Nephron progenitor cell (in vitro differentiated cells): Measurements from ENCODE around the gene PDE4B.

Experiments
- DNase-seq: peaks from one replicate; pipeline ENCODE4 v3.0.0; 2021
- H3K27ac Mint-ChIP-seq: 2 replicates; pipeline ENCODE4 v1.8.0; 2021; ENCODE audit warnings: mild to moderate bottlenecking, moderate library complexity, mixed read lengths
- H3K27me3 Mint-ChIP-seq: 2 replicates; pipeline ENCODE4 v1.8.0; 2021; ENCODE audit warnings: mild to moderate bottlenecking, low read depth, mixed read lengths; ENCODE audit not compliant: poor library complexity
- H3K36me3 Mint-ChIP-seq: 2 replicates; pipeline ENCODE4 v1.8.0; 2021; ENCODE audit warnings: low read depth, mixed read lengths
- H3K4me1 Mint-ChIP-seq: 2 replicates; pipeline ENCODE4 v1.8.0; 2021; ENCODE audit warnings: mixed read lengths
- H3K4me3 Mint-ChIP-seq: 2 replicates; pipeline ENCODE4 v1.8.0; 2021; ENCODE audit warnings: mild to moderate bottlenecking, moderate library complexity, mixed read lengths
- H3K9me3 Mint-ChIP-seq: 2 replicates; pipeline ENCODE4 v1.8.0; 2021; ENCODE audit warnings: mild to moderate bottlenecking, moderate library complexity, mixed read lengths
- CTCF ChIP-seq: fragments of 200-600 bp; sonication (generic); IDR thresholded peaks from 2 replicates; pipeline ENCODE4 v1.5.0; 2021; ENCODE audit warnings: antibody characterized with exemption

PDE4B gene

DNA sequence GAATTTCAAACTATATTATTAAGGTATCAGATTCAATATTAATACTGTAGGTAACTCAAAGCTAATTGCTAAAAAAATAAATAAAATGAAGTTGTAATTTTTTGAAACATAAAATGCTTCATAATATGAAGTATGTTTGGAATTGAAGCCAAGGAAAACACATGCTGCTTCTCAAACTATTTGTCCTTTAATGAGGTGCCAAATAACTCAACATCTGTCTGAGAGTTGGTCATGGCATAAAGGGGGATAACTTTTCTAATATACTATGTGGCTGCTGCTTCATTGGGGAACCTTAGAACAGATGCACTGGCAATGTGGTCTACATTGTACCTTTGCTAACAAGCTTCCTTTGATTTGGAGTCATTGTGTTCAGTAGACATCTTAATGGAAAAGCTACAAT lies 96.7 kb downstream of the PDE4B start:
- no peak for DNase-seq
- TF ChIP-seq CTCF, result no peak
- peaks cover 3% of the 10 kb centered on the region for H3K27me3 Mint-ChIP-seq
- no peaks in the 10 kb centered on the region for H3K36me3 Mint-ChIP-seq
- no peaks in the 10 kb centered on the region for H3K4me1 Mint-ChIP-seq
- H3K4me3 Mint-ChIP-seq, result no peak overlapping the region
- peaks cover 16% of the 10 kb centered on the region for H3K9me3 Mint-ChIP-seq
- no peak overlapping the region for H3K27ac Mint-ChIP-seq

DNA sequence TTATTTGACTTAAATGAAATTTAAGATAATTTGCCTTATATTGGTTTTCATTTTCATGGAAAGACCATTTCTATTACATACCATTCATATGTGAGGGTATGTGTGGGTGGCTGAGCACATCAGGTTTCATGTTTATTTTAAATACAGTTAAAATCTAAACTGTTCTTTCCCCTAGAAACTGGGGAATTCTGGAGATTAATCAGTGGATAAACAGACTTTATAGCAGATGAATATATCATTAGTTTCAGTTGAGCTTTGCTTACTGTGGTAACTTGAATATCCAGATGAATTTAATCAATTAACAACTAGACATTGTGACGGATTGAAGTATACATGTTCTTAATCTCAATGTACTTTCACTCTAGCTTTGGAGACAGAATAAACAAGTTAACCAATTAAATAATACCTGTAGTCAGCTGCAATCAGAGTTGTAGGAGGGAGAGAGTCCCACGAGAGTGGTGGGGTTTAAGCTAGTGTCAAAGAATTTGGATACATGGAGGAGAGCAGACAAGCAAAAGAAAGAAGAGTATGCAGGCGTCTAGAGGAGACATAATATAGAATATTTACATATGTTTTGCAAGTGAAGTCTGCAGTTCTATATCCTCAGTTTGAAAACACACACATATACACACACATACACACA lies 97.6 kb downstream of the PDE4B start:
- peaks cover 3% of the 10 kb centered on the region for H3K27me3 Mint-ChIP-seq
- no peaks in the 10 kb centered on the region for H3K4me1 Mint-ChIP-seq
- DNase-seq, result no peak
- no peaks in the 10 kb centered on the region for H3K36me3 Mint-ChIP-seq
- no peak overlapping the region for H3K4me3 Mint-ChIP-seq
- no peak overlapping the region for H3K27ac Mint-ChIP-seq
- no peak for TF ChIP-seq CTCF
- peaks cover 16% of the 10 kb centered on the region for H3K9me3 Mint-ChIP-seq

GRCh38 chr1:65894738-65895605 lies 102.3 kb downstream of the PDE4B start:
- no peak overlapping the region for H3K27ac Mint-ChIP-seq
- H3K4me1 Mint-ChIP-seq, result no peaks in the 10 kb centered on the region
- no peak overlapping the region for H3K4me3 Mint-ChIP-seq
- no peaks in the 10 kb centered on the region for H3K36me3 Mint-ChIP-seq
- peaks cover 5% of the 10 kb centered on the region for H3K9me3 Mint-ChIP-seq
- DNase-seq, result no peak
- no peak for TF ChIP-seq CTCF
- H3K27me3 Mint-ChIP-seq, result peaks cover 11% of the 10 kb centered on the region

GRCh38 chr1:65896721-65897120 lies 104.0 kb downstream of the PDE4B start:
- Mint-ChIP-seq H3K9me3 (peaks cover 12% of the 10 kb centered on the region), H3K4me3 (no peak overlapping the region), H3K36me3 (no peaks in the 10 kb centered on the region), H3K4me1 (no peaks in the 10 kb centered on the region), H3K27ac (no peak overlapping the region), H3K27me3 (peaks cover 15% of the 10 kb centered on the region)
- DNase-seq, result no peak
- no peak for TF ChIP-seq CTCF

- DNase-seq, result no peak
- H3K4me1 Mint-ChIP-seq, result no peaks in the 10 kb centered on the region
- TF ChIP-seq CTCF, result no peak
- H3K9me3 Mint-ChIP-seq, result peaks cover 12% of the 10 kb centered on the region
- no peaks in the 10 kb centered on the region for H3K36me3 Mint-ChIP-seq
- H3K27ac Mint-ChIP-seq, result no peak overlapping the region
- no peak overlapping the region for H3K4me3 Mint-ChIP-seq
- peaks cover 18% of the 10 kb centered on the region for H3K27me3 Mint-ChIP-seq
These were observed 104.8 kb downstream of the PDE4B start for GRCh38 chr1:65897485-65897884.

DNA sequence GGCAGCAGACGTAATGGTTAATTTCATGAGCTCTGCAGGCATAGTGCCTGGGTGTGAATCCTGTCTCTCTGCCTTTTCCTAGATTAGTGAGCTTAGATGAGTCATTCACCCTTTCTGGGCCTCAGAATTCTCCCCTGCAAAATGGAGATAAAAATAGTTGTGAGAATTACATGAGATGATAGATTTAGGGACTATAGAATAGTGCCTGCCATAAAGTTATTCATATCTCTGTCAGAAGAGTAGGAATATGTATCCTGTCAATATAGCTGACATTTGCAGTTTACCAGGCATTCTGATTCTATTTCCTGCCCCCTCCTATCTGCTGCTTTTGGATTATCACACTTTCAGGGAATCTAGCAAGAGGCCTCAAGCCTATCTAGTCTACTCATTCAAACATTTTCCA lies 112.0 kb downstream of the PDE4B start:
- no peak for DNase-seq
- H3K27me3 Mint-ChIP-seq, result peaks cover 15% of the 10 kb centered on the region
- H3K4me3 Mint-ChIP-seq, result no peak overlapping the region
- no peaks in the 10 kb centered on the region for H3K36me3 Mint-ChIP-seq
- H3K9me3 Mint-ChIP-seq, result peaks cover 7% of the 10 kb centered on the region
- no peak for TF ChIP-seq CTCF
- H3K4me1 Mint-ChIP-seq, result no peaks in the 10 kb centered on the region
- H3K27ac Mint-ChIP-seq, result no peak overlapping the region
